ENCODE data around the gene RFESD.

GRCh38 chr5:95620030-95620869 lies 26.3 kb upstream of the RFESD start, which contains the start of gene GPR150:
- TF ChIP-seq CTCF (IDR thresholded peaks at IDR 0.05) (peak; percentile 41), POLR2AphosphoS5 (IDR thresholded peaks at IDR 0.05; ENCODE audit: low read depth, low read length) (no peak)

All from Panc1 (cell line).